IPS-15b (cell line): Measurements from ENCODE around the gene PLEK2.
"Not testable (repeated sequence)": the region's sequence is repeated elsewhere in the genome, so short reads cannot be mapped to it uniquely, and the experiment has no call there.

Experiments used
- H3K27me3 ChIP-seq: one replicate; pipeline ENCODE4 v1.6.1; 2013; ENCODE audit warnings: low read length; ENCODE audit not compliant: control insufficient read depth, insufficient read depth
- H3K36me3 ChIP-seq: one replicate; pipeline ENCODE4 v1.6.1; 2013; ENCODE audit warnings: low read length; ENCODE audit not compliant: control insufficient read depth, insufficient read depth
- H3K4me1 ChIP-seq: one replicate; pipeline ENCODE4 v1.6.1; 2013; ENCODE audit warnings: mild to moderate bottlenecking, low read length; ENCODE audit not compliant: control insufficient read depth, insufficient read depth
- H3K4me3 ChIP-seq: one replicate; pipeline ENCODE4 v1.5.1; 2013; ENCODE audit warnings: low read depth, low read length
- H3K9ac ChIP-seq: one replicate; pipeline ENCODE4 v1.6.1; 2013; ENCODE audit warnings: low read depth, mild to moderate bottlenecking, low read length
- H3K9me3 ChIP-seq: one replicate; pipeline ENCODE4 v1.6.1; 2013; ENCODE audit warnings: mild to moderate bottlenecking, low read length; ENCODE audit not compliant: control insufficient read depth, insufficient read depth

The PLEK2 gene

GRCh38 chr14:67343601-67344230, 68.2 kb downstream of the PLEK2 start:
- H3K4me1 ChIP-seq = no peaks in the 10 kb centered on the region
- peaks cover 16% of the 10 kb centered on the region for H3K36me3 ChIP-seq
- no peak overlapping the region for H3K4me3 ChIP-seq
- no peaks in the 10 kb centered on the region for H3K9me3 ChIP-seq
- no peaks in the 10 kb centered on the region for H3K27me3 ChIP-seq
- no peak overlapping the region for H3K9ac ChIP-seq

- peaks cover 18% of the 10 kb centered on the region for H3K36me3 ChIP-seq
- not testable (repeated sequence) for H3K9me3 ChIP-seq, H3K9ac ChIP-seq, H3K27me3 ChIP-seq, H3K4me1 ChIP-seq, H3K4me3 ChIP-seq
Observed at GRCh38 chr14:67341231-67341630, 70.7 kb downstream of the PLEK2 start.
